Cardiac fibroblast (primary cell): ENCODE results near the gene CDYL2.

ENCODE experiments used
- DNase-seq, 2 donors: peaks; one replicate each; pipeline versions ENCODE4 v3.0.0 to v3.0.0-alpha.2; 2010; ENCODE audit warnings: low read depth in 2 of 2
- H3K4me3 ChIP-seq, 2 donors: replicated peaks in 1 of 2; 1 replicate in 1 of 2; 2 replicates in 1 of 2; pipeline ENCODE4 v1.5.1; 2011; ENCODE audit warnings: low read depth in 2 of 2, low read length in 2 of 2, mild to moderate bottlenecking in 2 of 2, moderate library complexity in 1 of 2
- TF ChIP-seq, protein P1 (sequence below): IDR thresholded peaks from one replicate; pipeline ENCODE4 v1.5.1; 2011; ENCODE audit warnings: low read depth, mild to moderate bottlenecking, low read length, inconsistent platforms

CDYL2 gene

GRCh38 chr16:80695020-80695419 is 109.4 kb downstream of the CDYL2 start:
- TF ChIP-seq, protein P1, sequence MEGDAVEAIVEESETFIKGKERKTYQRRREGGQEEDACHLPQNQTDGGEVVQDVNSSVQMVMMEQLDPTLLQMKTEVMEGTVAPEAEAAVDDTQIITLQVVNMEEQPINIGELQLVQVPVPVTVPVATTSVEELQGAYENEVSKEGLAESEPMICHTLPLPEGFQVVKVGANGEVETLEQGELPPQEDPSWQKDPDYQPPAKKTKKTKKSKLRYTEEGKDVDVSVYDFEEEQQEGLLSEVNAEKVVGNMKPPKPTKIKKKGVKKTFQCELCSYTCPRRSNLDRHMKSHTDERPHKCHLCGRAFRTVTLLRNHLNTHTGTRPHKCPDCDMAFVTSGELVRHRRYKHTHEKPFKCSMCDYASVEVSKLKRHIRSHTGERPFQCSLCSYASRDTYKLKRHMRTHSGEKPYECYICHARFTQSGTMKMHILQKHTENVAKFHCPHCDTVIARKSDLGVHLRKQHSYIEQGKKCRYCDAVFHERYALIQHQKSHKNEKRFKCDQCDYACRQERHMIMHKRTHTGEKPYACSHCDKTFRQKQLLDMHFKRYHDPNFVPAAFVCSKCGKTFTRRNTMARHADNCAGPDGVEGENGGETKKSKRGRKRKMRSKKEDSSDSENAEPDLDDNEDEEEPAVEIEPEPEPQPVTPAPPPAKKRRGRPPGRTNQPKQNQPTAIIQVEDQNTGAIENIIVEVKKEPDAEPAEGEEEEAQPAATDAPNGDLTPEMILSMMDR = no peak
- peak in 1 of 2 donors; percentile 24 for DNase-seq
- no peak overlapping the region for H3K4me3 ChIP-seq

DNA sequence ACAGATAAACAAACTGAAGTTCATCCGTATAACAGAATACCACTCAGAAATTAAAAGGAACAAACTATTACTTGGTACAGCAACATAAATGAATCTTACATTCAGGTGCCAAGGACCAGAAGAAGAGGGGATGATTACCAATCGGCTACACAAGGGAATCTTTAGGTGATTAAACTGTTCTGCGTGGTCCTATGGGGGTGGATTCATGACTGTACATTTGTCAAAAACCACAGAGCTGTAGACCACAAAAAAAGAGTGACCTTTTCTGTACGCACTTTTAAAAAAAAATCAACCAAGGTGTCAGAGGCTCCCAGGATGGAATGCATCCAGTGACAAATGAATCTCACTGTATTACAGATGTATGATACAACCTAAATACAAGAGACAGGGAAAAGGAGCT is 110.8 kb downstream of the CDYL2 start:
- no peak overlapping the region for H3K4me3 ChIP-seq
- peak in 1 of 2 donors; percentile 7 for DNase-seq
- TF ChIP-seq, protein P1 = no peak

- H3K4me3 ChIP-seq = no peak overlapping the region
- DNase-seq = no peak
- TF ChIP-seq, protein P1 = no peak
Observed at GRCh38 chr16:80692270-80692669, 112.1 kb downstream of the CDYL2 start.

DNA sequence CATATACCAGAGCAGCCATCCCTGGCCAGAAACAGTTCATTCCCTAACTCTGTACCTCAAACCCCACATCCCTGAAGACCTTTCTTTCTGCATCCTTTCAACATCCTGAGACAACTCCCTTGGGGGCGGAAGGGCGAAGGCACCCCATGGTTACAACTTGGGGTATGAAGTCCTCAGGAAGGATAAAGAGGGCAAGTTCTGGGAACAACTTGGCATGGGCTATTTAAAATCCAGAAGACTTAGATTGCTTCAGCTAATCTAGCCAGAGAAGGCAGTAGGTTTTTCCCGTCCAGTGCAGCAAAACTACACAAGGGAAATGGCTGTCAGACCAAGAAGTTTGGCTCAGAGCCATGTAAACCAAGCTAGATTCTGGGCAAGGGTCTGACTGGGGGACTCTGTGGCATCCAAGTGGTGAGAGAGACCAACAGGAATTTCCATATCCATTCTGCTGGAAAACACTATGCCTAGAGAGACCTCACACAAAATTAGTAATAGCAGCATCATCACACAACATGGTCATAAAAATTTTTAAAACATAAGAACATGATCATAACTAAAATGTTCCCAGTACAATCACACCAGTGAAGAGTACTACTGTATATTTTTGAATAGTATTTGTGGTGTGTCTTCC is 113.2 kb downstream of the CDYL2 start:
- no peak overlapping the region for H3K4me3 ChIP-seq
- DNase-seq = peak in 1 of 2 donors; percentile 16
- TF ChIP-seq, protein P1 = no peak

DNA sequence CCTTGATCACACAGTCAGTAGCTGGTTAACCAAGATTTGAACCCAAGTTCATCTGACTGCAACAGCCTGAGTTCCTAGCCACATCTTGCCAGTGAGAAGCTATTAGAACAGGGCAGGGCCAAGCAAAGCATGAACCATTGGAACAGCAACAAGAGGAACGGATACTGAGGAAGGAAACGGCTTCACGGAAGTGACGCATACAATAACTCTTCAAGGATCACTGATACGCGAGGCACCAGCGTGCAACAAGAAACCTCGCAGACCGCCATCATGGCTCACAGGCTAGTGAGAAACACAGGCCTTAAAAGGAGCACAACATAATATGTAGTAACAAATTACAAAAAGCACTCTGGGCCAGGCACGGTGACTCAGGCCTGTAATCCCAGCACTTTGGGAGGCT is 114.9 kb downstream of the CDYL2 start:
- DNase-seq = no peak
- TF ChIP-seq, protein P1 = no peak
- H3K4me3 ChIP-seq = no peak overlapping the region

DNA sequence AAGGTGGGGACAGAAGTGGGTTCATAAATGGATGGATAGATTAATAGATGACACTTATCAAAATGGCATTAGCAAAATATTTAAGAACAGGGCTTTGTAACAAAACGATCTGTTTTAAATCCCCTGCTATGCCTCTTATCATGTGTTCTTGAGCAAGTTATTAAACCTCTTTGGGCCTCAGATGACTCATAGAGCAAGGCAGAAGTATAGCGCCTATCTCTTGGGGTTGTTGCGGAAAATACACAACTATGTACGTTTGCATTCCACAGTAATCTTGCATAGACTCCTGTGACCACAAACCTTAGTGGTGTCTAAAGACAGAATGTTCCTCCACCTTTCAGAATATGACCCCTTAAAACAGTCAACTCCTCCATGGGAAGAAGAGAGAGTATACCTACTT is 116.8 kb downstream of the CDYL2 start:
- H3K4me3 ChIP-seq = no peak overlapping the region
- peak; percentile 42 to 64 for DNase-seq
- TF ChIP-seq, protein P1 = no peak

DNA sequence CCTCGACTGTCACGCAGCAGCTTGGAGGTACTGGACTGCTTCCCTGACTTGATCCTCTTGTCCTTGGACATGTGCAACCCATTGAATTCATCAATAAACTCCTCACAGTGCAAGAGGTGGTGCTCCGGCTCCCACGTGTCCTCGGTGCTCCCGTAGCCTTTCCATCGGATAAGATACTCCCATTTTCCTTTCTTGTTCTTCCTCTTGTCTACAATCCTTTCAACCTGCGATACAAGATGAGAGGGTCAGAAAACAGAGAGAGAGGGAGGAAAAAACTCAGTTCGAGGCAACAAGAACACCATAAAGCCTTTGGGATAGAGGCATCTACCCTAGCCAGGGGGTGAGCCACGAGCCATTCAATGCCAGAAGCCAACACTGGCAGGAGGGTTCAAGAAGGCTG is 119.5 kb downstream of the CDYL2 start:
- no peak for DNase-seq
- TF ChIP-seq, protein P1 = no peak
- H3K4me3 ChIP-seq = no peak overlapping the region
